ENCODE data around the gene AHDC1.

GRCh38 chr1:27599605-27600497, 4.1 kb downstream of the AHDC1 start:
- TF ChIP-seq EZH2 (IDR thresholded peaks at IDR 0.05; ENCODE audit: insufficient read depth, poor library complexity, severe bottlenecking) (no peak), EZH2phosphoT487 (IDR thresholded peaks at IDR 0.05; ENCODE audit: insufficient read depth, low read depth) (no peak)
